ENCODE measurements around the gene LDLRAP1.

- TF ChIP-seq CTCF (IDR thresholded peaks at IDR 0.05) = no peak
- TF ChIP-seq POLR2A (IDR thresholded peaks at IDR 0.05) = no peak
Observed at GRCh38 chr1:25529518-25530185, 13.8 kb upstream of the LDLRAP1 start.

All from heart left ventricle (tissue), 13 donors.